T-helper 2 cell treated with Interferon-gamma antibody and Interleukin-4, amounts not matched to agents 5 μg/mL and 100 μg/mL, for 36 hours (primary cell): Measurements from ENCODE around the gene CMTM6.
"Not testable (repeated sequence)": the region's sequence is repeated elsewhere in the genome, so short reads cannot be mapped to it uniquely, and the experiment has no call there.

ENCODE experiments used
- DNase-seq: peaks from one replicate; pipeline ENCODE4 v3.0.0; 2021; ENCODE audit warnings: low spot score
- H3K27ac Mint-ChIP-seq: one replicate; pipeline ENCODE4 v1.8.0; 2021; ENCODE audit warnings: mild to moderate bottlenecking, mixed read lengths
- H3K27me3 Mint-ChIP-seq: one replicate; pipeline ENCODE4 v1.8.0; 2021; ENCODE audit warnings: low read depth, mixed read lengths
- H3K36me3 Mint-ChIP-seq: one replicate; pipeline ENCODE4 v1.8.0; 2021; ENCODE audit warnings: low read depth, mixed read lengths
- H3K4me1 Mint-ChIP-seq: one replicate; pipeline ENCODE4 v1.8.0; 2021; ENCODE audit warnings: low read depth, mixed read lengths
- H3K4me3 Mint-ChIP-seq: one replicate; pipeline ENCODE4 v1.8.0; 2022; ENCODE audit warnings: mild to moderate bottlenecking, moderate library complexity, mixed read lengths
- H3K9me3 Mint-ChIP-seq: one replicate; pipeline ENCODE4 v1.8.0; 2021; ENCODE audit warnings: mixed read lengths

CMTM6 gene, protein sequence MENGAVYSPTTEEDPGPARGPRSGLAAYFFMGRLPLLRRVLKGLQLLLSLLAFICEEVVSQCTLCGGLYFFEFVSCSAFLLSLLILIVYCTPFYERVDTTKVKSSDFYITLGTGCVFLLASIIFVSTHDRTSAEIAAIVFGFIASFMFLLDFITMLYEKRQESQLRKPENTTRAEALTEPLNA

DNA sequence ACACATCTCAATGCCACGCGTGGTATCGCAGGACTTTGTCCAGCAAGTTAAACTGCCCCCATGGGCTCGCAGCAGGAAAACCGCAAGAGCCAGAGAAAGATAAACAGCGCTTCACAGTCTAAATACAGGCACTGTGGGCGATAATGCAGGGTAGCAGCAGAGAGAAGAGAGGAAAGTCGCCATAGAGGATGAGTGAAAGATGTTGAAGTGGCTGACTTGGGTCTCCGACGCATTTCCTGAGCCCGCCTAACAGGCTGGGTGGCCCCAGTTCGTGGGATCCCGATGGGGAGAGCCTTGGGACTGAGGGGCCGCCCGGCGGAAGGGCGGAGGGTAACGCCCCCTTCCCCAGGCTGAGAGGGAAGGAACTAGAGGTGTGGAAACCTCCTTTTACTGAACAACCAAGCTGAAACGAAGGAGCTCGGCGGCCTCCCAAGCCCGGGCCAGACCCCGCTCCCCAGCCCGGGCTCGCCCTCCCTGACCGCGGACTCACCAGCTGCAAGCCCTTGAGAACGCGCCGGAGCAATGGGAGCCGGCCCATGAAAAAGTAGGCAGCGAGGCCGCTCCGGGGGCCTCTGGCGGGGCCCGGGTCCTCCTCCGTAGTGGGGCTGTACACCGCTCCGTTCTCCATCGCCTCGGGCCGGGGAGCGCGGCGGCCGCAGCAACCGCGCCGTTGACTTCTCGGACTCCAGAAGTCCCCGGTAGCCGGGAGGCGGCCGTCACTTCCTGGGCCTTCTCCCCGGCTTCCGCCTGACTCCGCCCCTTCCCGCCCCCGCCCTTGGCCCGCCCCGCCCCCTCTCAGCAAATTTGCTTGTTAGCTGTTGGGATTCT, at the start of gene CMTM6:
Gene CMTM6 (minus strand): TSS at position 735 of the 828 bp plus-strand sequence. CDS start 107 bp downstream, at position 628.
- Mint-ChIP-seq H3K4me3 (peak within 1 kb of the TSS; percentile 99), H3K36me3 (peaks cover 12% of the 10 kb centered on the region), H3K27me3 (no peaks in the 10 kb centered on the region), H3K4me1 (peaks cover 29% of the 10 kb centered on the region), H3K27ac (peak within 1 kb of the TSS; percentile 92), H3K9me3 (no peaks in the 10 kb centered on the region)
- DNase-seq, result peak; percentile 74

DNA sequence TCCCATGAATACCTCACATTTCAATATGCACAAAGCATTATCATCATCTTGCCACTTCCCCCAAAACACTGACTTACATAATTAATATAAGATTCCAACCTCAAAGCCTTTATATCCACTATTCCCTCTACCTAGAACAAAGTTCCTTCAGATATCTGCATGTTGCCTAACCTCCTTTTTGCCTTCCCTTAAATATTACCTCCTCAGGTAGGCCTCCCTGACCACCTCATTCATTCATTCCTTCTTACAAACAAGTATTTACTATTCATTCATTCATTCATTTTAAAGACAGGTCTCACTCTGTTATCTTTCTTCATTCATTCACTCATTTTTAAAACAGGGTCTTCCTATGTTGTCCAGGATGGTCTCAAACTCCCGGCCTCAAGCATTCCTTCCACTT, 49.4 kb upstream of the CMTM6 start:
- H3K9me3 Mint-ChIP-seq, result no peaks in the 10 kb centered on the region
- peaks cover 3% of the 10 kb centered on the region for H3K36me3 Mint-ChIP-seq
- no peak overlapping the region for H3K27ac Mint-ChIP-seq
- no peak for DNase-seq
- no peak overlapping the region for H3K4me3 Mint-ChIP-seq
- no peaks in the 10 kb centered on the region for H3K27me3 Mint-ChIP-seq
- peaks cover 27% of the 10 kb centered on the region for H3K4me1 Mint-ChIP-seq

DNA sequence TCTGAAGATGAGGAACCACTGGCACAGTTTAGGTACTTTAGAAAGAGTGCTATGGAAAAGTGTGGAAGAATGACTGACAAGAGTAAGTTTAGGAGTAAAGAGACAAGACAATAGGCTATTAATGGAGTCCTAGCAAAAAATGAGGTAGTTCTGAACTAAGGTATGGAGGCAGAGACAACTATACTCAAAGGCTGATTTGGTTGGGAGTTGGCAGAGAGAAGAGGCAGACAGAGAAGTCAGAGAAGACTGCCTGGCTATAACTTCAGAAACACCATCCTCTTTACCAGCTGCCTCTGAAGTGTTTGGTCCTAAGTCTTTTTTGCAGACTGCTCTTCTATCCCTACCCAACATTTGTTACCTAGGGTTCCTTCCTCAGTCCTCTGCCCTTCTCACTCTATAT, 48.8 kb upstream of the CMTM6 start:
- peaks cover 24% of the 10 kb centered on the region for H3K4me1 Mint-ChIP-seq
- no peaks in the 10 kb centered on the region for H3K9me3 Mint-ChIP-seq
- peaks cover 5% of the 10 kb centered on the region for H3K36me3 Mint-ChIP-seq
- H3K27ac Mint-ChIP-seq, result no peak overlapping the region
- DNase-seq, result no peak
- H3K27me3 Mint-ChIP-seq, result no peaks in the 10 kb centered on the region
- no peak overlapping the region for H3K4me3 Mint-ChIP-seq

DNA sequence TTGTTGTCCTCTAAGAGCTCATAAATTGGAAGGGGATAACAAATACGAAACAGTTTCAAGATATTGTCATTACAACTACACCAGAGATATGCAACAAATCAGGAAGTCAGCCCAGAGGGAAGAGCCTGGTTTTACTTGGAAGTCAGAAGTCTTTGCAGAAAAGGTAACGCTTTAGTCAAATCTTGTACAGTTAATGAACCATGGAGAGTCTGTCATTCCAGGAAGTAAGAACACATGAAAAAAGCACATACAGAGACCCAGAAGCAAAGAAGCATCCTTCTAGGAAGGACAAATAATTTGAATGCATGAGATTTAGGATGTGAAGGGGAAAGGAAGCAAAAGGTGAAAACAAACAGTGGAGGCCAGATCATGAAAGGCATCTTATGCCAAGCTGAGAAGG, 48.4 kb upstream of the CMTM6 start:
- H3K27me3 Mint-ChIP-seq, result no peaks in the 10 kb centered on the region
- DNase-seq, result no peak
- H3K36me3 Mint-ChIP-seq, result peaks cover 6% of the 10 kb centered on the region
- no peaks in the 10 kb centered on the region for H3K9me3 Mint-ChIP-seq
- H3K4me3 Mint-ChIP-seq, result no peak overlapping the region
- no peak overlapping the region for H3K27ac Mint-ChIP-seq
- H3K4me1 Mint-ChIP-seq, result peaks cover 20% of the 10 kb centered on the region

DNA sequence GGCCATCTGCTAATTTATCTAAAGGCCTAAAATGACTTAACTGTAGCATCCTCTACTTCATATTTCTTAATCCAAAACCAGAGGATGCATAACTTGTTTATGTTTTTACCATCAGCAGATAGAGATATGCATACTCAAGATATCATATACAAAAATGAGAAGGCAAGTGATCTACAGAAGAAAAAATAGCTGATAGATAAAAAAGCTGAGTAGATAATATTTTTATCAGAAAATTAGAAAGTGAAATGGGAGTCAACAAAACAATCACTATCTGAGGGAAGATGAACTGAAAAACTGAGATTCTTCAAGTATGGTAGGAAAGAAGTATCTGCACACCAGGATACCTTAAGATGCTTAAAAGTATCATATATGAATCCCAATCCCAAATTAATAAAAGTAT, 42.7 kb upstream of the CMTM6 start:
- H3K27ac Mint-ChIP-seq, result no peak overlapping the region
- no peaks in the 10 kb centered on the region for H3K27me3 Mint-ChIP-seq
- H3K36me3 Mint-ChIP-seq, result peaks cover 9% of the 10 kb centered on the region
- DNase-seq, result no peak
- H3K4me1 Mint-ChIP-seq, result peaks cover 6% of the 10 kb centered on the region
- no peak overlapping the region for H3K4me3 Mint-ChIP-seq
- no peaks in the 10 kb centered on the region for H3K9me3 Mint-ChIP-seq

DNA sequence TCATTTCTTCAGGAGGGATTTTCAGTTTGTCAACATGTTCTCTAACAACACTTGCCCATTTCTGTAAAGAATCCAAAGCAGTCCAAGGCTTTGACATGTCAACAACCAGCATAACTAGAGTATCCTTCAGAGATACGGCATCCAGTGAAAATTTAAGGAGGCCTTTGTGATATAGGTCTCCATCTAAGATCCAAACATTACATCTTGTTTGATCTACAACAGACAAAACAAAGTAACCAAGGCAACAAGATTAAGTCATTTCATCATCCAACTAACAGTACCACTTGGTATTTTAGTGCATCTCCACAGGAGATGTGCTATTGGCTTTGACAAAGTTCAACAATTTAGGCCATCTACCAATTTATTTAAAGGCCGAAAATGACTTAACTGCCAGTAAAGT, 42.2 kb upstream of the CMTM6 start:
- Mint-ChIP-seq H3K36me3 (peaks cover 9% of the 10 kb centered on the region), H3K4me3 (no peak overlapping the region), H3K9me3 (no peaks in the 10 kb centered on the region), H3K4me1 (peaks cover 6% of the 10 kb centered on the region), H3K27ac (peak overlapping the region; percentile 45), H3K27me3 (no peaks in the 10 kb centered on the region)
- DNase-seq, result no peak

DNA sequence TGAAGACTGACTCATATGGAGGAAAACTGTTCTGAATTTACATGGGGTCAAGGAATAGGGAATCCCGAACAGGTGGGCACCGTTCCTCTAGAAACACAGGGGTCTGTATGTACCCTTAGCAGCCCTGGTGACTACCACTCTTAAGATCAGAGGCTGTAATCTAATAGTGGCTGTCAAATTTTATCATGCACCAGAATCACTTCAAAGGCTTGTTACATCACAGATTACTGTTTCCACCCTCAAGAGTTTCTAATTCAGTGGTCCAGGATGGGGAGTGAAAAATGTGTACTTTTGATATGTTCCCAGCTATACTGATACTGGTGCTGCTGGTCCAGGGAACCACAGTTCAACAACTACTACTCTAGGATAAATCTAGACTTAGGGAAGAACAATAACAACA, 40.2 kb upstream of the CMTM6 start:
- H3K27me3 Mint-ChIP-seq, result no peaks in the 10 kb centered on the region
- H3K9me3 Mint-ChIP-seq, result no peaks in the 10 kb centered on the region
- no peak overlapping the region for H3K4me3 Mint-ChIP-seq
- H3K4me1 Mint-ChIP-seq, result peaks cover 6% of the 10 kb centered on the region
- H3K27ac Mint-ChIP-seq, result no peak overlapping the region
- DNase-seq, result no peak
- H3K36me3 Mint-ChIP-seq, result peaks cover 12% of the 10 kb centered on the region

DNA sequence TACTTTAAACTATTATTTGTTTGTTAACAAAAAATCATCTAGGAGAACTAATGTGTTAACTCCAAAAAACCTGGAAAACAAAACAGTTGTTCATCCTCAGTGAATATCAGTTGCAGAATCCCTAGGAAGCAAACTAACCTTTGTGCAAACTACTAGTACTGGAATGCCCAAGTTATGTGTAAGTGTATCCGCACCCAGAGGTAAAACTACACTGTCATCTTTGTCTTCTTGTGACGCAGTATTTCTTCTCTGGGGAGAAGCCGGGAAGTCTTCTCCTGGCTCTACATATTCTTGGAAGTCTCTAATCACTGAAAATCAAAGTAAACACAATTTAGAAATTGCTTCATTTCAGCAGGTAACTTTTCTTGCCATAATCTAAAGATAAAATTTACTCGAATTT, 38.2 kb upstream of the CMTM6 start:
- Mint-ChIP-seq H3K36me3 (peaks cover 11% of the 10 kb centered on the region), H3K27ac (no peak overlapping the region)
- no peak for DNase-seq

DNA sequence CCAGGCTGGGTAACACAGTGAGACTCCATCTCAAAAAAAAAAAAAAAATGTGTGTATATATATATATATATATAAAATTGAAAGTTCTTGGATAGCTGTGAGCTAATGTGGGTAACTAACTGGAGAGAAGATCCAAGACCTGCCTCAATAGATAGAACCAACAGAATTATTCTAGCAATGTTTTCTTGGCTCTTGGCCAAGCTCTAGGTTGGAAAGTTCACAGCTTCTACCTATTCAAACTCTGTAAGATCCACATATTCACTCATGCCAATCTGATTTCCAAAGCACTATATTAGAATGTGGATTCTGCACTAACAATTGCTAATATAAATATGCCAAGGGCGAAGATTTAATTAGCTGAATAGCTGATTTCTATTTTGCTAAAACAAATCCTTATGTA, 29.8 kb upstream of the CMTM6 start:
- no peak overlapping the region for H3K27ac Mint-ChIP-seq
- peaks cover 39% of the 10 kb centered on the region for H3K36me3 Mint-ChIP-seq
- no peak overlapping the region for H3K4me3 Mint-ChIP-seq
- H3K4me1 Mint-ChIP-seq, result peaks cover 8% of the 10 kb centered on the region
- no peaks in the 10 kb centered on the region for H3K9me3 Mint-ChIP-seq
- H3K27me3 Mint-ChIP-seq, result no peaks in the 10 kb centered on the region
- no peak for DNase-seq

More for the DNA sequence above, 38.2 kb upstream of the CMTM6 start:
- no peaks in the 10 kb centered on the region for H3K27me3 Mint-ChIP-seq
- peaks cover 6% of the 10 kb centered on the region for H3K4me1 Mint-ChIP-seq
- H3K9me3 Mint-ChIP-seq, result no peaks in the 10 kb centered on the region
- no peak overlapping the region for H3K4me3 Mint-ChIP-seq

DNA sequence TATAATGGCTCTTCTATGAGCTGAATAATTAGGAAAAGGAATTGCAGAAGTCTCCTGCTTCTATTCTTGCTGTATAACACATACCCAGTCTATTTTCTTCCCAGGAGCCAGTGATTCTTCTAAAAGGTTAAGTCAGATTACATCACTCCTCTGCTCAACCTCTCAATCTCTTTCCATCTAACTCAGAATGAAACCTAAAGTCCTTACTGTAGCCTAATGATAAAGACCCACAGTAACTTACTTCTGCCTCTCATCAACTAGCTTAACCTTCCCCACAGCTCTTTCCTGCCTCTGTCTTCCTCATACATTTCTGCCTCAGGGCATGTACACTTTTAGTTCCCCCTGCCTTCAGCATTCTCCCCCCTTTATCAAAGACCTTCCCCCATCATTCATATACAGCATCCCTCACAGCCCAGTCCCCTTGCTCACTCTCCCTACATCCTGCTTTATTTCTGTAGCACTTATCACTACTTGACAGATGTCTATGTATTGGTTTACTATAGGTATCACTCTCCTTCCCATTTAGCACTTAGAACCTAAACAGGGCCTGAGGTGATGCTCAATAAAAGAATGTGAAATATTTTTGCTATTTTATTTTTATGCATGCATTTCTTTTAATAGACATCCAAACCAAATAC, 28.5 kb upstream of the CMTM6 start:
- peaks cover 43% of the 10 kb centered on the region for H3K36me3 Mint-ChIP-seq

DNA sequence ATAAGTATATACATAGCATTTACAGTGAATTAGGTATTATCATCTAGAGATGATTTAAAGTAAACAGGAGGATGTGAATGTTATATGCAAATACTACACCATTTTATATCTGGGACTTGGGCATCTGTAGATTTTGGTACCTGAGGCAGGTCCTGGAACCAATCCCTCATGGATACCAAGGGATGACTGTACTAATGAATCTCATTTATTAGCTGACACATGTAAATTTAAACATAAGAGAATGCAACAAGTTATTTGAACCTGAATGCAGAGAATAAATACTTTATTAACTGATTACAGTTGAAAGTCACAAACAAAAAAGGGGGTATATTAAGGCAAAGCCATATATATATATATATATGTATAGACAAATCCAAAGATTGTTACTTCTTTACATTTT, 23.1 kb upstream of the CMTM6 start:
- no peaks in the 10 kb centered on the region for H3K27me3 Mint-ChIP-seq
- H3K27ac Mint-ChIP-seq, result no peak overlapping the region
- no peak for DNase-seq
- peaks cover 32% of the 10 kb centered on the region for H3K36me3 Mint-ChIP-seq
- H3K4me1 Mint-ChIP-seq, result peaks cover 1% of the 10 kb centered on the region
- H3K4me3 Mint-ChIP-seq, result no peak overlapping the region
- no peaks in the 10 kb centered on the region for H3K9me3 Mint-ChIP-seq

More for the DNA sequence above, 28.5 kb upstream of the CMTM6 start:
- H3K27me3 Mint-ChIP-seq, result no peaks in the 10 kb centered on the region
- no peak overlapping the region for H3K27ac Mint-ChIP-seq
- no peak for DNase-seq
- H3K4me3 Mint-ChIP-seq, result no peak overlapping the region
- H3K9me3 Mint-ChIP-seq, result no peaks in the 10 kb centered on the region
- H3K4me1 Mint-ChIP-seq, result peaks cover 8% of the 10 kb centered on the region

DNA sequence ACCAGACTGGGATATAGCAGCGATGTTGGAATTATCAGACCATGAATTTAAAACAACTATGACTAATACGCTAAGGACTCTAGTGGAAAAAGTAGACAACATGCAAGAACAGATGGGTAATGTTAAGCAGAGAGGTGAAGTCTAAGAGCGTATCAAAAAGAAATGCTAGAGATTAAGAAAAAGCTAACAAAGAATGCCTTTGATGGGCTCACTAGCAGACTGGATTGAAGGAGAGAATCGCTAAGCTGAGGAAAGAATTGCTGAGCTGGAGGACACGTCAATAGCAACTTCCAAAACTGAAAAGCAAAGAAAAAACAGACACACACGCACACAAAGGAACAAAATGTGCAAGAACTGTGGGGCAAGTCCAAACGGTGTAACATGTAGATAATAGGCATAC, 20.0 kb upstream of the CMTM6 start:
- no peaks in the 10 kb centered on the region for H3K27me3 Mint-ChIP-seq

DNA sequence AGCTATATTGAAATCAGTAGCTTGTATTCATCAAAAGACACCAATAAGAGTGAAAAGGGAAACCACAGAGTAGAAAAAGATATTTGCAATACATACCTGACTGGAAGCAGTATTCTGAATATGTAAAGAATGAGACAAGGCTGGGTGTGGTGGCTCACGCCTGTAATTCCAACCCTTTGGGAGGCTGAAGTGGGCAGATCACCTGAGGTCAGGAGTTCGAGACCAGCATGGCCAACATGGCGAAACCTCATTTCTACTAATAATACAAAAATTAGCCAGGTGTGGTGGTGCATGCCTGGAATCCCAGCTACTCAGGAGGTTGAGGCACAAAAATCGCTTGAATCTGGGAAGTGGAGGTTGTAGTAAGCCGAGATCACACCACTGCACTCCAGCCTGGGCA, 16.3 kb upstream of the CMTM6 start:
- H3K9me3 Mint-ChIP-seq, H3K27me3 Mint-ChIP-seq, H3K27ac Mint-ChIP-seq, H3K36me3 Mint-ChIP-seq, H3K4me3 Mint-ChIP-seq, DNase-seq, H3K4me1 Mint-ChIP-seq: not testable (repeated sequence)

More for the DNA sequence above, 20.0 kb upstream of the CMTM6 start:
- no peak overlapping the region for H3K4me3 Mint-ChIP-seq
- no peaks in the 10 kb centered on the region for H3K9me3 Mint-ChIP-seq
- peak overlapping the region; percentile 40 for H3K27ac Mint-ChIP-seq
- no peaks in the 10 kb centered on the region for H3K4me1 Mint-ChIP-seq
- DNase-seq, result no peak
- peaks cover 25% of the 10 kb centered on the region for H3K36me3 Mint-ChIP-seq

DNA sequence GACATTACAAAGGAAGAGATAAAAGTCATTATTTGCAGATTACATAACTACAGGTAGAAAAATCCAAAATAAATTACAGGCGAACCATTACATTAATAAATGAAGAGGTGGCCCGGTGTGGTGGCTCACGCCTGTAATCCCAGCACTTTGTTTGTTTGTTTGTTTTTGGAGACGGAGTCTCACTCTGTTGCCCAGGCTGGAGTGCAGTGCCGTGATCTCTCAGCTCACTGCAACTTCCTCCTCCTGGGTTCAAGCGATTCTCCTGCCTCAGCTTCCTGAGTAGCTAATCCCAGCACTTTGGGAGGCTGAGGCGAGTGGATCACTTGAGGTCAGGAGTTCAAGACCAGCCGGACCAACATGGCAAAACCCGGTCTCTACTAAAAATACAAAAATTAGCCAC, 14.1 kb upstream of the CMTM6 start:
- not testable (repeated sequence) for H3K27me3 Mint-ChIP-seq, H3K4me1 Mint-ChIP-seq, DNase-seq, H3K27ac Mint-ChIP-seq, H3K4me3 Mint-ChIP-seq, H3K9me3 Mint-ChIP-seq, H3K36me3 Mint-ChIP-seq
